T-helper 1 cell (primary cell): ENCODE measurements around the gene NQO2.
A peak's percentile ranks its signal among the peaks of the same experiment; 100 is the strongest.
"Not testable (repeated sequence)": the region's sequence is repeated elsewhere in the genome, so short reads cannot be mapped to it uniquely, and the experiment has no call there.

Experiments used
- DNase-seq, 5 donors: peaks; one replicate each; pipeline ENCODE4 v3.0.0-alpha.2; 2012 to 2020

The NQO2 gene

DNA sequence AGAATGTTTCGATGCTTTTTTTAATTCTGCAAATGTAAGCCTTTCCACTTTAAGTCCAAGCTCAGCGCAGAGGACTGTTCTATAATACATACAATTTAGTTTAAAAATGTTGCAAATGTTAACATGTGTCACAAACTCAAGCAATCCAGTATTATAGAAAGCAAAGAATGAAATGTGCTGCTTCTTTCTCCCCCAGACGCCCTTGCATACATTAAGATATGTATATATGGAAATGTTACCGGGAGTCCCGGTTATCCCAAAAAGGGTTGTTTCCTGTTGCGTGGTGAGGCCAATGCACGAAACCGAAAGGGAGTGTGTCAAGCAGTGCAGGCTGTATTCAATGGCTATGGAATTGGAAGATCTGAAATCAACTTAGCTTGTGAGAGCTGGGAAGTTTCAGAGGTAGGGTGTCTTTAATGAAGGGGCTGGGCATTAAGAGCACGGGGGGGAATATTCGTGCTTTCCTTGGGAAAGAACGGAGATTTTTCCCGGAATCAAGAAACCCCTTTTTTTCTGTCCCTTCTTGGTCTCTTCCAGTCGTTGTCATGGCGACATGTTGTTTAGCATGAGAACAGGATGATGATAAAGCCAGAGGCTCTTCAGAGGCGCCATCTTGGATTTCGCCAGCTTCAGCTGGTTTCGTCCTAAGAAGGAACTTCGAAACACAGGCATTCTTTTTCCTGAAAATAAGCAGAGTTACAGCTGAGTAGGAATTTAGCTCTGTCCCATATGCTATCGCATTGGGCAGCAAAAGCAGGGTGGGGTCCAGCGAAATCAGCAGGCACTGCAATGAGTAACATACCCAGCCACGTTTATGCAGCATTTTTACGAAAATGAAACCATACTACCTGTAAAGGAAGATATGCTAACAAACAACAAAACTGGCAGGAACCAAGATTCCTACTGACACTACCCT is 10.1 kb upstream of the NQO2 start:
- peak; percentile 36 to 95 (median 71) for DNase-seq

GRCh38 chr6:2990248-2990931 is 9.3 kb upstream of the NQO2 start:
- no peak for DNase-seq

DNA sequence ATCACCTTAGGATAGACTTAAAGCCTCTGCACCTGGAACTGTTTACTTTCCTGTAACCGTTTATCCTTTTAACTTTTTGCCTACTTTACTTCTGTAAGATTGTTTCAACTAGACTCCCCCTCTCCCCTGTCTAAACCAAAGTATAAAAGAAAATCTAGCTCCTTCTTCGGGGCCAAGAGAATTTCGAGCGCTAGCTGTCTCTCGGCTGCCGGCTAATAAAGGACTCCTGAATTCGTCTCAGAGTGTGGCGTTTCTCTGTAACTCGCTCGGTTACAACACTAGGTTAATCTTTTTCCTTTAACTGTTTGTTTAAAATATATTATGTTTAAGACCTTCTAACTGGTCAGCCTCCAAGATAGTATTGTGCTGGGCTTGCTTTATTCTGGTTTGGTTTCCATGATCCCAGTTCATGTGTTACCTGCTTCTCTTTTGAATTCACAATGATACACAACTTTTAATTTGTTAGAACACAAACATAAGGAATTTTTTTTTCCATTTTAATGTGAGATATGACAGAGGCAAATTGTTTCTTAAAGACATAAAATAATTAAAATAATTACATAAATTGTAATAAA is 8.7 kb upstream of the NQO2 start:
- no peak for DNase-seq

GRCh38 chr6:2992330-2992979 is 7.2 kb upstream of the NQO2 start:
- DNase-seq: no peak

GRCh38 chr6:2993755-2994317 is 5.9 kb upstream of the NQO2 start:
- DNase-seq: no peak

DNA sequence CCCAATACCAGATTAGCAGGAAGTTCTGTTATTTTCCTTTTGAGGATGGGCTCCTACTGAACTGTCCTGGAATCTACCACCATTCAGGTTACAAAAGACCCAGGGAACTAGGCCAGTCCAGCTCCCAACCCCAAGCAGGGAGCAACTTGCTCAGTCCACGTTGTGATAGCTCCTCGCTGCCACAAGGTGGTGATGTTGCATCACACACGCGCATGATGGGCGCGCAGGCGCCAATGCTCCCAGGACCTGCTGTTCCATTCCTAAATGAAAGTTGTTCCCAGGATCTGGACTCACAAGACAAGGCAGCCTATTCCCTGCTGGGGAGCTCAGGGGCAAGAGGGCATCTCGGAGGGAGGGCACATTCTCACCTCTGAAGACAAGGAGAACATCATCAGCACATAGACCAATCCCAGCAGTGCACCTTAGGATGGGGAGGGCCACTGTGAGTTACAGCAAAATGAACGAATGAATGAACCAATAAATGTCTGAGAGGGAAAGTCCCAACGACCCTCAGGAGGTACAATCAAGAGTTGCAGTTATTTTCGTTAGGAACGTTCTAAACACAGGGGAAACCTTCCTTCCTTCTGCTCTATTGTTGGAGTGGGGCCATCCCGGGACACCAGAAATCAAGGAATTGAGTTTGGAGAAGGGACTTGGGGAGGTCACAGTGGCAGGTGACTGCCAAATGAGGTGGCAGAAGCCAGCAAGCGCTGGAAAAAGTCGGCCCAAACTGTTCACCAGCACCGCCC is 1.3 kb upstream of the NQO2 start:
- DNase-seq: peak in 4 of 5 donors; percentile 28 to 60 (median 44)

DNA sequence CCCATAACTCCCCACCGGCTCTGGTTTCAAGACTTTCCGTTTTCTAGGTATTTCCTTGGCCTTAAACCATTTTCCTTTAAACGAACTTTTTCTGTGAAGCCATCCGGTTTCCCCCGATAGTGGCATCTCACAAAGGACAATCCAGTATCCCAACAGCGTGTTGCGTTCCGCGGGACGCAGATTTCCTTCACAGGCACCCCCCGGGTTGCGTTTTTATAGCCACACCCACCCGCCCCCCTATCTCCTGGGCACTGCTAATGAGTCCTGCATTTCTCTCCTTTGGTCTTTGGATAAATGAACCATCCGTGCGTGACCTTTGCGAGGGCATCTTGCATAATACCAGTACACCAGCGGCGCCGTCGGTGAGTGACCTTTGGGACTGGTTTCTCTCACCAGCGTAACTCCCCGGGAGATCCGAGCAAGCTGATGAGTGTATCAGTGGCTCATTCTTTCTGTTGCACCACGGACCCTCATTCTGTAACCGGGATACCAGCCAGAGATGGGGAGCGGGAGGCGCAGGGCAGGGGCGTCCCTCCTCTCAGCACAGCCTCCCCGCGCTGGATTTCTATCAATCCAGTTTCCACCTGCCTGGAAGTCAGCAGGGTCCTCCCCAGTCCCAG is 586 bp upstream of the NQO2 start:
- DNase-seq: peak in 1 of 5 donors; percentile 23

DNA sequence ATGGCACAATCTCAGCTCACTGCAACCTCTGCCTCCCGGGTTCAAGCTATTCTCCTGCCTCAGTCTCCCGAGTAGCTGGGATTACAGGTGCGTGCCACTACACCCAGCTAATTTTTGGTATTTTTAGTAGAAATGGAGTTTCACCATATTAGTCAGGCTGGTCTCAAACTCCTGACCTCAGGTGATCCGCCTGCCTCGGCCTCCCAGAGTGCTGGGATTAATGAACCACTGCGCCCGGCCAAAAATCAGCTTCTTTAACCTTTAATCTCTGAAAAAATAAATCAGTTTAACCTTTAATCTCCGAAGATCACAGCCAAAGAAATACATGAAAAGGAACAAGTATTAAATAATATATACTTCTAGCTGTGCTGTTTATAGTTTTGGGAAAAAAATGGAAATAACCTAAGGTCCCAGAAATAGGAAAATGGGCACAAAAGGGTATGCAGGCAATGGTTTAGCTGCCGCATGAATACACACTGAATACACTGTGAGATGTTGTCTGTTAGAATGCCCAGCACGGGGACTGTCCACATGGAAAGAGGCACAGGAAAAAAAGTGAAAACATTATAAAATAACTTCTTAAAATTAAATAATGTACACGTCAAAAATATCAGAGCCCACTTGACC is 1.6 kb downstream of the NQO2 start:
- no peak for DNase-seq

DNA sequence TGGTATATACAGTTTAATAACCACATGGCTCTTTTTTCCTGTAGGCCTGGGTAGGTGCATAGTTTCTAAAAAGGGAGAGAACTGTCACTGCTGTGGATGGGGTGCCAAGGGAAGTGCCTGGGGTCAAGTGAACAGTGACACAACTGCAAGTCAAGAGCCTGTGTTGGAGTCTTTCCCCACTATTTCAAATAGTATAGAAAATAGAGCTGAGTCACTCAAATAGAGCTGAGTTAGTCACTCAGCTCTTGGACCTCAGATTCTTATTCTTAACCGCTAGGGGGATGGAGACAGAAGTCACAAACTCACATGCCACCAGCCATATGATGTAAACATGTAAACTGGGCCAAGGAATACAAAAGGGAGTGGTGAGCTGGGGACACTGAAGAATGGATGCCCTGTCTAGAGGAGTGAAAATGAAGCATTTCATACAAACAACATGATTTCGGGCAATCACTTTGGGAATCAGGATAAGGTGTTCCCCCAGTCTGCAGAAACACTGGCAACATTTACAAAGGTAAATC is 2.1 kb downstream of the NQO2 start:
- peak in 1 of 5 donors; percentile 80 for DNase-seq

DNA sequence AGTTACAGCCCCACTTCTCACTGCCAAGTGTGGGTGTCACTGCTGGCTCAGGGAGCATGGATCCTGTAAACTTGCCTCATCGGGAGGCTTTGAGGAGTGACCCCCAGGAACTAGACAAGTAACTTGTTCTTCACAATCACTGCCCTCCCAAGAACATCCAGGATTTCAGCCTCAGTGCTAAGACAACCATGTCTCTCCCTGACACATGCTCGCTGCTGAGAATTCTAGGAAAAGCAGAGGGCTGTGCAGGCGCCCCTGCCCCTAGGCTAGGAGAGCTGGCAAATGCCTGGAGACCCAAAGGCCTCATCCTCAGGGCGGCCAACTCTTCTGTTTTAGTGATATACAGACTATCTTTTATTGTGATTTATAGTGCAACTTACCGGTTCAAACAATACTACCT is 3.5 kb downstream of the NQO2 start:
- DNase-seq: not testable (repeated sequence)

- no peak for DNase-seq
Measured at GRCh38 chr6:3005077-3005476, 5.4 kb downstream of the NQO2 start.

DNA sequence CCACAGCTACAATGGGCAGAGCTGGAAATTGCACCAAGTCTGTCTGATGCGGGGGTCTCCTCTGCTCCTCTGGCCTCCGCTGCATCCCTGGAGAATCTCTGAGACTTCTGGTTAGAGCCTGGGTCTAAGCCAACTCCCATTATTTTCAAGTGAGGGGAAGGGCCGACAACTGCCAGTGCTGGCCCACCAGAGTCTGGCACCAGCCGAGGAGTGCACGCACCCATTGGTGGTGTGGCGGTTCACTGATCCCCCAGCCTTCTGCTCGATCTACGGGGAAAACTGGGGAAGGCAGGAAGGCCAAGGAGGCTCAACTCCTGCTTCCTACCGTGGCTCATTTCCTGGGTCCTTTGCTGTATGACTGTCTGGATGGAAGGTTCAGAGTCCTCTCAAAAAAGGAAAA is 6.2 kb downstream of the NQO2 start:
- no peak for DNase-seq

DNA sequence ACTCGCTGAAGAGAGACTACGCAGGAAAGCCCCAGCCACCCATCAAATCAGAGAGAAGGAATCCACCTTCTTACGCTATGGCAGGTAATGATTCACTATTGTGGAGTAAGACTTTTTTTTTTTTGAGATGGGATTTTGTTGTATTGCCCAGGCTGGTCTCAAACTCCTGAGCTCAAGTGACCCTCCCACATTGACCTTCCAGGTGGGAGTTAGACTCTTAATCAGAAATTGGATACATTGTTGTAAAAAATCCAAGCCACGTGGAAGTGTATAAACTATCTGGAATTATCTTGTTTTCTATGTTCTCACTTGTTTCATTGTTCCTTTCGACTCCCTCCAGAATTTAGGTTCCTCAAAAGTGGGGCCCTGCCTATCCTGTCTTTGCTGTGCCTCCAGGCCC is 6.8 kb downstream of the NQO2 start:
- no peak for DNase-seq

DNA sequence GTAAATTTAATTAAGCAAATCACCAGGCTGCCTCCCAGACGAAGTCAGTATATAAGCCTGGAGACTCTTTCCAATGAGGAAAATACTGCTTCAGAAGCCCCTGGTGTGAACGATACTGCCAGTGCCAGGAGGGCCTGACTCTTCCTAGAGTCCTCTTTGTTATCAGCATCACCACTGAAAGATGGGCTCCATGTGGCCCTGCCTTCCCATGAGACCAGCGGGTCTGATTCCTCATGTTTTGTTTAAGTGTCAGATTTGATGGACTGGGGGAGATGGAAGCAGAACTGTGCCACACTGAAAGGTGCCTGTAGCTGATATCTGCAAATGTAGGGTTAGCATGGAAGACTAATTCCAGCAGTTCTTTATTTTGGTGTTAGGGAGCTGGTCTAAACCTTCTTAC is 7.9 kb downstream of the NQO2 start:
- DNase-seq: no peak

DNA sequence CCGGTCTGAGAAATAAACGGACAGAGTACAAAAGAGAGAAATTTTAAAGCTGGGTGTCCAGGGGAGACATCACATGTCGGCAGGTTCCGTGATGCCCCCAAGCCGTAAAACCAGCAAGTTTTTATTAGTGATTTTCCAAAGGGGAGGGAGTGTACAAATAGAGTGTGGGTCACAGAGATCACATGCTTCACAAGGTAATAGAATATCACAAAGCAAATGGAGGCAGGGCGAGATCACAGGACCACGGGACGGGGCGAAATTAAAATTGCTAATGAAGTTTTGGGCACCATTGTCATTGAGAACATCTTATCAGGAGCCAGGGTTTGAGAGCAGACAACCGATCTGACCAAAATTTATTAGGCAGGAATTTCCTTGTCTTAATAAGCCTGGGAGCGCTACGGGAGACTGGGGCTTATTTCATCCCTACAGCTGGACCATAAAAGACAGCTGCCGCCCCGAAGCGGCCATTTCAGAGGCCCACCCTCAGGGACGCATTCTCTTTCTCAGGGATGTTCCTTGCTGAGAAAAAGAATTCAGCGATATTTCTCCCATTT is 9.1 kb downstream of the NQO2 start:
- not testable (repeated sequence) for DNase-seq

- DNase-seq: no peak
Measured at GRCh38 chr6:3009930-3010329, 10.2 kb downstream of the NQO2 start.

DNA sequence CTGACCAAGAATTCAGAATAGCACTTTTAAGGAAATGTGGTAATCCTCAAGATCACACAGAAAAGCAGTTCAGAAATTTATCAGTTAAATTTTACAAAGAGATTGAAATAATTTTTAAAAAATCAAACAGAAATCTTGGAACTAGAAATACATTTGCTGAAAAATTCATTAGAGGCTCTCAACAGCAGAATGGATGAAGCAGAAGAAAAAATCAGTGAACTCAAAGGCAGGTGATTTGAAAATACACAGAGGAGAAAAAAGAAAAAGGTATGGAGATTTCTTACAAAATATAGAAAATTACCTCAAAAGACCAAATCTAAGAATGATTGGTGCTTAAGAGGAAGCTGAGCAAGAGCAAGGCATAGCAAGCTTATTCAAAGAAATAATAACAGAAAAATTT is 11.5 kb downstream of the NQO2 start:
- no peak for DNase-seq

DNA sequence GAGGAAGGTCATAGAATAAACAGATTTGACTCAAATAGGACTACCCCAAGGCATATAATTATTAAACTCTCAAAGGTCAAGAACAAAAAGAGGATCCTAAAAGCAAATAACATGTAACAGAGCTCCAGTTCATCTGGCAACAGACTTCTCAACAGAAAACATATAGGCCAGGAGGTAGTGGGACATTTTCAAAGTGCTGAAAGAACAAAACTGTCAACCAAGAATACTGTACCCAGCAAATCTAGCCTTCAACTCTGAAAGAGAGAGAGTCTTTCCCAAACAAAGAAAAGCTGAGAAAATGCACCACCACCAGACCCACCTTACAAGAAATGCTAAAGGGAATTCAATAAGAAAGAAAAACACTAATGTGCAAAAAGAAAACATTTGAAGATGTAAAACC is 11.9 kb downstream of the NQO2 start:
- no peak for DNase-seq

DNA sequence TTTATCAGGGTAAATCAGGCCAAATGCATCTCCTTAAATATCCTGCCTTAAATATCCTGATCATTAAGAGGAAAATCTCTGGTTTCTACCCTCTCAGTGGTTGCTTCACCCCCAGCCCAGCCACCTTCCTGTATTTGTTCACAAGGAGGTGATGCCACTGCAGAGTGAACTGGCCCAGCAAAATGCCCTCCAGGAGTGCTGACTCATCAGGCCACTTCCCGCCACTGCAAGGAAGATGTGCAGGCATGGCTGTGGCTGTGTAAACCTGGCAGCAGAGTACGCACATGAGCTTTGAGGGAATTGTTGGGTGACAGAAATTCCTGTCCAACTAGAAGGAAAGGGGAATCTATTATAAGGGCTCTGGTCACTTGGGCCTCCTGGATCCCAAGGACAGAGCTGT is 13.8 kb downstream of the NQO2 start:
- peak in 1 of 5 donors; percentile 21 for DNase-seq

GRCh38 chr6:3013901-3014674 is 14.4 kb downstream of the NQO2 start:
- no peak for DNase-seq
